HG03175 (cell line): Measurements from ENCODE around the gene MIDN.

ENCODE experiments used
- ATAC-seq: cut with Tn5 transposase; IDR thresholded peaks from one replicate; pipeline ENCODE4 v1.9.1; 2021; ENCODE audit warnings: mild to moderate bottlenecking, moderate library complexity; ENCODE audit not compliant: unreplicated experiment

MIDN gene

DNA sequence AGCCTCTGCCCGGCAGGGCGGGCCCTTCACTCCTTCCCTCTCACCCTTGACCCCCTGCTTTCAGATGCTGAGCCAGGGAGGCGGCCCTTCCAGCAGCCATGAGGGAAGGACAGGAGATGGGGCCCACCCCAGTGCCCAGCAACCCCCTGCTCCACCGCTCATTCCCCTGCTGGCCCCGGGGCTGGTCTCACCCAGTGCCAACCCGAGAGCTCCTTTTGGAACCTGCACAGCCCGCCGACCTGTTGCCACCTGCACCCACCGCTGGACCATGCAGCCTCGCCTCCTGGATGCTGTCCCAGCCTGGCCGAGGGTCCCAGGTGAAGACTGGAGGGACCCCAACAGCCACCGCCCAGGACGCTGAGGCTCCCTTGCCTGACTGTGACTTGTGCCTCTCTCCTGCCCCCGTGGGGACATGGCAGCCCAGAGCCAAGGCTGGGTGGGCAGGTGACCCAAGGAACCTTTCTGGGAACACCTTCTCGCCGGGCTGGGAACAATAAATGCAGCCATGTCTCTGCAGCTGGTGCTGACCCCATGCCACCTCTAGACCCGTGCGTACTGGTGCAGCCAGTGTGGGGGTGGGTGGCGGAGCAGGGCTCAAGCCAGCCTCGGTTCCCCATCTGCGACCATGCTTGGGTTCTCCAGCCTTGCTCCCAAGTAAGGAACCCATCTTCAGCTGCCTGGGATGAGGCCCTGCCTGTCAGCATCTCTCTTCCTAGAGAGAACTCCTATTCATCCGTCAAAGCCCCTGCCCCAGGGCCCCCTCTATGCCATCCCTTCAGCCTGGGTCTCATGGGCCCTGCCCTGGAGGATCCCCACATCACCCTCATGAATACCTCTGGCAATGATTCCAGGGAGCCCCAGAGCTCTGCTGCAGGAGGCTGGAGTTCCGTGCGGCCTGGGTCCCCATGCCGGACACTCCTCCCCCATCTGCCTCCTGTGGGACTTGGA lies 30.6 kb downstream of the MIDN start:
- no peak for ATAC-seq

DNA sequence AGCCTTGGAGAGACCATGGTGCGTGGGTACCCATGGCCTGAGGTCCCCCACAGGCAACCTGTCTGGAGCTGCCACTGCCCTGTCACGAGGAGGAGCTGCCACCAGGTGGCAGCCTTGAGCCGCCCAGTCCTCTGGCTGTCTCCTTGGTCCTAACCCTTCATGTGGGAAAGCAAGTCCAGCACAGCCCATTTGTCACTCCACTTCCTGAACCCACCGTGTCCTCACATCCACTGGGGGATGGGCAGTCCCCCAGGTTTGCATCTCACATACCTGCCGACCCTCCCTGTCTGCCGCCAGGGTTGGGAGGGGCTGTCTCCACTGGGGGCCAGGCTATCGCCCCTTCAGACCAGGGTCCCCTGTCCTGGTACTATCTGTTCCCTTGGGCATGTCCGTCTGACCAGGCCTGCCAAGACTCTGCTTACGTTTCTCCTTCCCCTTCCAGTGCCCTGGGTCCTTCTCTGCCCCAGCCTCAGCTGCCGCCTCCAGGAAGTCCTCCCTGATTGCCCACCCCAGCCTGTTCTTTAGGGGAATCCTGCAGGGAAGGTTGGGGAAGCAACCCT lies 31.5 kb downstream of the MIDN start:
- ATAC-seq, result no peak

DNA sequence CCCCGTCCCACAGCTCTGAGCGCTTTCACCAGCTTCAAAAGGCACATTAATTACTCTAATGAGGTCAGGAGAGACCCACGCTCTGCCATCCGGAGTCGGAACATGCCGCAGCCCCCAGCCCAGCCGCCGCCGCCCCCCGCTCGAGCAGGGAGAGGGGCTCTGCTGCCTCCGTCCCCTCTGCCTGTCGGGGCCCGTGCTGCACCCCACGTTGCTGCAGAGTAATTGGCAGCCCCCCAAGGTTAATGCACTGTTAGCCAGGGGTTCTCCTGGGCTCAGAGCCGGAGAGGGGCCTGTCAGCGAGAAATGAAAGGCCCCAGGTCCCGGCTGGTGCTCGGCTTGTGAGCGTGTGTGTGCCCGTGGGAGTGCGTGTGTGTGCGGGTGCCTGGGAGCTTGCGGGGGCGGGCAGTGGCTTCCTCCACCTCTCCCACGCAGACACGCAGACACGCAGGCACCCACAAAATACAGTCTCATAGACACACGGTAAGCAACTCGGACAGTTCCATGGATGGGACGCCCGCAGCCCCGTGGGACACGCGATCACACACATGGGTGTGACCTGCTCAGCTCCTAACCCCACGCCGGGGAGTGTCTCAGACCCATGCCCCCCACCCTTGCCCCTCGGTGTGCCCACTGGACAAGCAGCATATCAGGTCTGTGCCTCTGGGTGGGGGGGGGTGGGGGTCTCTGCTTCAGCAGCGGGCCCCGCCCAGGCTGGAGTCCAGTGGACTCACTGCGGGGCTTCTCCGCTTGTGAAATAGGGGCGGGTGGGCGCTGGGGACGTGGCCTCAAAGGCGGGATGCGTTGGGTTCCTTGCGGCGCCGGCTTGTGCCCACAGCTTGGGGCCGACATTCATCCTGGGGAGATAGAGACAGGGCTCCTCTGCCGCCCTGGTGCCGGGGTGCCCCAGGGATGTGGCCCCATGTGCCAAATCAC lies 32.5 kb downstream of the MIDN start:
- no peak for ATAC-seq

DNA sequence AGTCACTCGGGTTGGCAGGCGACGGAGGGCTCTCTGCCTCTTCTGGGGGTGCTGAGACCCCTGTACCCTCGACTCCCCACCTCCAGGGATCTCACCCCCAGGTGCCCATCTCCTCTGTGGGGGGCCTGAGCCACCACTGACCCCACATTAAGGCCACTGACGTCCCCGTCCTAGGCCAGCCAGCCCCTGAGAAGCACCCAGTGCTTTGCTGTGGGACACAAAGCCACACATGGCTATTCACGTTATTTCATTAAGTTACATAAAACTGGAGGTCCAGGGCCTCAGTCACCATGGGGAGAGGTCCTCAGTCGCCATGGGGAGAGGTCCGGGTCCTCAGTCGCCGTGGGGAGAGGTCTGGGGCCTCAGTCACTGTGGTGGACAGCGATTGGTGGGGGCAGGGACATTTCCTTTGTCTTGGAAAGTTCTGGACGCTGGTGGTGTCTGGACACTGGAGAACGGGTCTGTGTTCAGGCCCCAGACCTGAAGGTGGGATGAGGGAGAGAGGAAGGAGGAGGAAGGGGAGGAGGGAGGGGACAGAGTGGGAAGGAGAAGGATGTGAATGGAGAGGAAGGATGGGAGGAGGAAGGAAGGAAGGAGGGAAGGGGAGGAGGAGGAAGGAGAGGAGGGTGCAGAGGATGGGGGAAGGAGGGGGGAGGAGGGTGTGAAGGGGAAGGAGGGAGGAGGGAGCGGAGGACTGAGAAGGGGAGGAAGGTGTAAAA lies 33.3 kb downstream of the MIDN start:
- ATAC-seq, result no peak

DNA sequence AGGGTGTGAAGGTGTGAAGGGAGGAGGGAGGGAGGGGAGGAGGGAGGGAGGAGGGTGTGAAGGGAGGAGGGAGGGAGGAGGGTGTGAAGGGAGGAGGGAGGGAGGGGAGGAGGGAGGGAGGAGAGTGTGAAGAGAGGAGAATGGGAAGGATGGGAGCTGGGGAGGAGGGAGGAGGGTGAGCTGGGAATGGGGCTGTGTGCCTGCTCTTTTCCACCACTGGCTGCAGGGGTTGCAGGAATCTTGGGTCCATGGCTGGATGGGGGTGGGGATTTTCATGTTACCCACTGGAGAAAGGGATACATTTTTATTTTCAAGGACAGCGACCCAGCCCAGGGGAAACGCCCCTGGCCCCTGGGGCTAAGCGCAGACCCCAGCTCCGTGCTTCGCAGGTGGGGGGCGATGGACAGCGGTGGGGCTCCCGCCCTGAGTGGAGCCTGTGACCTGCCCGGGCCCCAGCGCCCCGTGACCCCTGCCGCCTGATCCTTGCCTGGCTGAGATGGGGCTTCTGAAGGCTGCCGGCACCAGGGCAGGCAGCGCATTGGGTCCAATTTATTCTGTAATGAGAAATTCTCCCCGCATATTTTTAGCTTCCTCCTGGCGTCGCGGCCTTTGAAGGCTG lies 34.3 kb downstream of the MIDN start:
- no peak for ATAC-seq

DNA sequence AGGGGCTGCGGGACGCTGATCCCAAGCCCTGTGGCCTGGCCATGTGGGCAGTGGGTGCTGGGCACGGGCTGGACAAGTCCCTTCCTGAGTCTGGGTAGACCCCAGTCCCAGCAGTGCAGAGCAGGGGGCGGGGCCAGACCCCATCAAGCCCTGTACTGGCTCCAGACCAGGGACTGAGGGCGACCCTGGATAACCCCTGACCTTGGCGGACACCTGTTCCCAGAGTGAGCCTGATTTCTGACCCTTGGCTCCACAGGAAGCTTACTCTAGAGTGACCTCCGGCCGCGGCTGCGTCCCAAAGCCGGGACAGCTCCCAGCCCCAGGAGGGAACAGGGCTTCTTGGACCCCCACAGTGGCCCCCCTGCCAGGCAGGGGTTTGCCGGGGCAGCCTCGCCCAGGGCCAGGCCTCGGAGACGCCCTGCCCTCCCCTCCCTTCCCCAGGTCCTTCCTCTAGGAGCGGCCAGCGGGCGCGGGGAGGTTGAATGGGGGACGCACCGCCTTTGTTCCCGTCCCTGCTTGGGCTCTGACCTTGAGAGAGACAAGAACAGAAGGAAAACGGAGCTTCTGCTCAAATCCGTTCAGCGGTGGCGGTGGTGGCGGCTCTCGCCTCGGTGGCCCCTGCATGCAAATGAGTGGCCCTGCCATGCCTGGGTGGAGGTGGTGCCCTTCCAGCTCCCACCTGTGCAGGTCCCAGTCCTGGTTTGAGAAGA lies 35.0 kb downstream of the MIDN start:
- no peak for ATAC-seq

DNA sequence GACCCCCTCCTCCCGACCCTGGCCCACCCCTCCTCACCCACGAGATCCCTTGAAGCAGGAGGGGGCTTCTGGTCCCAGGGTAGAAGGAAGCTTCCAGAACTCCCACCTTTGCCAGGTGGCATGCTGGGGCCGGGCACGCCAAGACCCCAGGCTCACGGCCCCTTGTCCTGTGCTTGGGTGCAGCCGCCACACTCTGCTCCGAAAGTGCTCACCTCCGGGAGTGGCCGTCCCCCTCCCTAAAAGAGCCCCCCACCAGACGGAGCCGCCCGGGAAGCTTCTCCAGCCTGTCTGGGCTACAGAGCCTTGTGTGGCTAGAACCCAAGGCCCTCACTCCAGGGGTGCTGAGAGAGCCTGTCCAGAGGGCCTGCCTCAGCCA lies 35.5 kb downstream of the MIDN start:
- ATAC-seq, result no peak

DNA sequence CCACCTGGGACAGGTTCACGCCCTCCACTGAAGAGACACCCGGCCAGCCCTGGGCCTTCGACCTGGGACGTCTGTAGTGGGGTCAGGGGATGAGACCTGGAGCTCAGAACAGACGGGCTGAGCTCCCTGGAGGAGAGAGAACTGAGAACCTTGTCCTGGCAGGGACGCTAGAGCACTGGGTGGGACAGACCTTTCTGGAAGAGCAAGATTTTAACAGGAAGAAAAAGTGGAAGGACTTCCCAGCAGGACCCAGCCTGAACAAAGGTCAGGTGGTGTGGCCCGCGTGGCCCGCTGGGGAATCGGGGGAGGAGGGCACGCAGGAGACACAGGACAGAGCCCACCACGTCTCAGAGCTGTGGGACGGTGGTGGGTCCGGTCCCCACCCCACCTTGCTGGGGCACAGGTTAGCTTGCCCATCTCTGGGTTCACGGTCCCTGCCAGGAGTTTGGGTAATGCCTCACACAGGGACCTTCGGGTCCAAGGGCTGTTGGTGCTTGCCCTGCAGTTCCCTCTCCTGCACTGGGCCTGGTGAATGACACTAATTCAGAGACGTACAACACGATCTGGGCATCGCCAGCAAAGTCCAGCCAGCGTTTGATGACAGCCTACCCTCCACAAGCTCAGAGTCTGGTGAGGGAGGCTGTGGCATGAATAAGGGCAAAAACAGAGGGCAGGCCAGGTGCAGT lies 36.1 kb downstream of the MIDN start:
- ATAC-seq, result no peak

DNA sequence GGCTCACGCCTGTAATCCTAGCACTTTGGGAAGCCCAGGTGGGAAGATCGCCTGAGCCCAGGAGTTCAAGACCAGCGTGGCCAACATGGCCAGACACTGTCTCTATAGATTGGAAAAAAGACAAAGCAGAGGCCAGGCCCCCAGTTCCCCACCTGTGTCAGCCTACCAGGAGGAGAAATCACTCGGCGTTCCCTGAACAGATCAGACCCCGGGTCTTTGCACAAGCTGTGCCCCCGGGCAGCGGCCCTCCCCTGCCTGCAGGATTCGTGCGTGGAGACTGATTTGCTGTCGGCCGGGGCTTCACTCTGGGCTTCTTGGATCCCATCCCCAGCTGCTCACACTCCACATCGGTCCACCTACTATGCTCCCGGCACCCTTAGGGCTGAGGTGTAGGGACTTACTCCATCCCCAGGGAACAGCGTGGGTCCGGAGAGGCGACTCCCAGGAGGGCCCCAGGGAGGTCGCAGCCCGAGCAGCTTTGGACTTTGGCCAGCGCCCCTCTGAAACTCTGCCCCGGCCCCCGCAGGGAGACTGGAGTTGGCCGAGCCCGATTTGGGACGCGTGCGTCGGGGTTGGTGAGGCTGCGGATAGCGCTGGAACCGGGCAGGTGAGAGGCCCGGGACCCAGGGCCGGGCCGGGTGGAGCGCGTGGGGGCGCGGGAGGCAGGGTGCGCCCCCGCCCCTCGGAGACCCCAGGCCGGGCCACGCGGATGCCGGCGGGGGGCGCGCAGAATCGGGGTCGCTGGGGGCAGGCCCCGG lies 36.8 kb downstream of the MIDN start:
- no peak for ATAC-seq

DNA sequence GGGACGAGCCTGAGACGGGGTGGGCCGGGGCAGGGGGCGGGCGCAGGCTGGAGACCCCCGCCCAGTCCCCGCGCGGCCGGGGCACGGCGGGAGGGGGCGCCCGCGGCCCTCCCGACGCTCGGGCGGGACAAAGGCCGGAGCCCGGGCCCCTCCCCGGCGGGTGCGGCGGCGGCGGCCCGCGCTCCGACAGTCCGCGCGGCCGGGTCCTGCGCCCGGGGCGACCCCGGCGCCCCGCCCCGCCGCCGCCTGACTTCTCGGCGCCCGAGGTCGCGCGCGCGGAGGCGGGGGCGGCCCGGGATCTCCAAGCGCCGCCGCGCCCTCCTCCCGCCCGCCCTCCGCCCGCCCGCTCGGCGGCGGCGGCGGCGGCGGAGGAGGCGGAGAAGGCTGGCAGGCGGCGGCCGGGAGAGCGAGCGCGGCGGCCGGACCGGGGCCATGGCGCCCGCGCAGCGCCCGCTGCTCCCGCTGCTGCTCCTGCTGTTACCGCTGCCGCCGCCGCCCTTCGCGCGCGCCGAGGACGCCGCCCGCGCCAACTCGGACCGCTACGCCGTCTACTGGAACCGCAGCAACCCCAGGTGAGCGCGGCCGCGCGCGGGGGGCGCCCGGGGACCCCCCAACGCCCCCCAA lies 37.5 kb downstream of the MIDN start, which contains the start of gene EFNA2:
EFNA2 (plus strand) TSS at position 137 of the 624 bp plus-strand sequence; CDS start at position 433, 296 bp downstream.
- ATAC-seq, result no peak

DNA sequence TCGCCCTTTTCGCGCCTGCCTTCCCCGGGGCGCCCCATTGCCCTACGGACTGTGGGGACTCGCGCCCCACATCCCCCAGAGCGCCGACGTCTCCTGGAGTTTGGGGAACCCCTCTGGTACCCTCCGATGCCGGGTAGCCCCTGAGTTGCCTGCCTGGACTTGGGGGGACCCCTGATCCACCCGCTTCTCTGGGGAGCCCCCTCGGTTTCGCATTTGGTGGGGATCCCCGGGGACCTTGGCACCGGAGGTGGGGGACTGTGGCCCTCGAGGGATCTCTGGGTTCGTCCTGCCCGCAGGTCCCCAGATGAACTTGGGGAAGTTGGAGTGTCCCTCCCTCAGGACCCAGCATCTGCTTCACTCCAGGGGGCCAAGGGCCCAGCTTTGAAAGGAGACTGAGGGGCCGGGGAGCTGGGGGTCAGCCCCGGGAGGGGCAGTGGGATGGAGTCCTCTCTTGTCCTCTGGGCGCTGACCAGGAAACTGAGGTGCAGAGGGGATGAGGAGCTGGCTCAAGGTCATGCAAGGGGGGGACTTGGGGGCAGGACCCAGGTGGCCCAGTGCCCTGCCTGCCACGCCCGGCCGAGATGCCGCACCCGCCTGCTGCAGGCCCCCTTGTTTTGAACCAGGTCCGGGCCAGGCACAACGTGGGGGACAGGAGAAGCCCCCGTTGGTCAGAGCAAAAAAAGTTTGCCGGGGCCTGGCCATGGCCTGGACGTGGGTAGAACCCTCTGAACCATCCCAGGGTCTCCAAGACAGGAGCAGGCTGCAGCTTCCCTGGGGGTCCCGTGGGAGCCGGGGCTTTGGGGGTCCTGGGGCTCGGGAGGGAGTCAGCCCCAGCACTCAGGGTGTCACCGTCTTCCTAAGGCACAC lies 38.3 kb downstream of the MIDN start:
- no peak for ATAC-seq

DNA sequence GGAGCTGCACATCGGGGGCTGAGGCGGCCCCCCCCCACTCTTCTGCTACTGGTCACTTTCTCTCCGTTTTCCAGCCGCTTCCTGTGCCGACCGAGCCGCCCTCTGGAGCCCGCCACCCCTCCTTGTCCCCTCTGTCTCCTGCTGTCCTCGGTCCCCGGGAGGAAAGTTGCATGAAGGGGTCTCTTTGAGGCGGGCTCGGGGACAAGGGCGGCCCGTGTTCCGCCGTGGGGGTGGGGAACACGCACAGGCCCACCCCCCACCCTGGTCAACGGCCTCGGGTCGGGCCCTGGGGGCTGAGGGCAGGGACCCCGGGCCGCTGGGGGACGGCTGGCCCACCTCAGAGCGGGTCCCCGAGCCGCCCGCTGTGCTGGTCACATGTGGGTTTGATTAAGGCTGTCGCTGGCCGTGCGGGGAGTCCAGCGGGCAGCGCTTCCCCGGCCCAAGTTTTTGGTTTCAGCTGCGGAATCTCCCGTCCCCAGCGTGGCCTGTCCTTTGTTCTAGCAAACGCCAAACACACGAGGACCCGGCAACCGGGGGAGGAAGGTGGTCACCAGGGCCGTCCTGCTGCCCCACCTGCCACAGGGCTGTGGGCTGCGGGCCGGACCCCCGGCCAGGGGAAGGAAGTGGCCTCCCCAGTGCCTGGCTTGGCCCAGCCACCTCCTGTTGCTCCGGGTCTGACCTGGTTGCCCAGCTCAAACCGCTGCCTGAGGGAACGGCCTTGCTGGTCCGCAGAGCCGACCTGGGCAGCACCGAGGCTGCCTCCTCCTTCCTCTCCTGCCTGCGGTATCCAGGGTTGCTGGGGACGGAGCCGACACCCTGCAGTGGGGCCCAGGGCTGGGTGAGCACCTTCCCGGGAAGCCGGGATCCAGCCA lies 39.2 kb downstream of the MIDN start:
- ATAC-seq, result no peak

DNA sequence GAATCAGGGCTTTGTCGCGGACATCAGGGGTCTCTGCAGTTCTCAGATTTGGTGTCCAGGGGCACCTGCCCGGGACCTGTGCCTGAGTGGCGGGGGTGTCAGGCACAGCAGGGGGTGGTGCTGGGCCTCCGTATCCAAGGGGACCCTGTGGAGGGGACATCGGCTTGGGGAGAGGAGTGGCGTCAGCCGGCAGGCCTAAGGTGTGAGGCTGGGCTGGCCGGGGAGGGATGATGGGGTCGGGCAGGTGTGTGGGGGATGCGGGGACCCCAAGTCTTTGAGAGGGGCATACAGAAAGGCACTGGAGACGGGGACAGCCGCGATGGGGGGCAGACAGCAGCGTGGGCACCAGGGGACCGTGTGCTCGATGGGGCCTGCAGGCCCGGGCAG lies 39.8 kb downstream of the MIDN start:
- no peak for ATAC-seq

DNA sequence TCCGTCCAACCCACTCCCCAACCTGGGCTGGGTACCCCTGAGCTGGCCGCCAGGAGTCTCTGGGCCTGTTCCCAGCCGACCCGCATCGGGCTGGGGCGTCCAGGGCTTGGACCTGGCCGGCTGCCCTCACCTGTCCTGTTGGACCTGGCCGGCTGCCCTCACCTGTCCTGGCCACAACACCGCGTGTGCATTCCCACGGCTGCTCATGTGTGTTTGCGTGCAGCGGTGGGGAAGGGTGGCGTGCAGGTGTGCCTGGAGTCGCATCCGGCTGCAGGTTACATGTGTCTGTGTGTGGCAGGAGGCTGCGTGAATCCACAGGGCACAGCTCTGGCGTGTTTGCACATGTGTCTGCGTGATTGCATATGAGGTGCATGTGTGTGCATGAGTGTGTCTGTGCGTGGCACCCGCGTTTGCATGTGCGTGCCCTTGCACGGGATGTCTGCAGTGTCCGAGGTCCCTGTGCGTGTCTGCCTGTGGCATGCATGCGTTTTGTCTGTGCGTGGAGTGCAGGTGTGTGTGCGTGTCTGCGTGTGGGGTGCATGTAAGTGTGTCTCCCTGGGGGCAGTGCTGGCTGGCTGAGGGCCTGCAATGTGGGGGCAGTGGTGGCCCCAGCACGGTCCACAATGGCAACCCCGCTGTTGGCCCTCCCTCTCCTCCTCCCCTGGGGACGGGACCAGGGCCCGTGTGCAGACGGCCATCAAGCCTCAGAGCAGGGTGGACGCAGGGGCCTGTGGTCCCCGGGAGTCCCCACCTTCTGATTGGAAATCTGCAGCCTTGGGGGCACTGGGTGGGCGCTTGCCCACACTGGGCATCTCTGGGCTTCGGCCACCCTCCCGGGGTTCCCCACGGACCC lies 40.7 kb downstream of the MIDN start:
- no peak for ATAC-seq

DNA sequence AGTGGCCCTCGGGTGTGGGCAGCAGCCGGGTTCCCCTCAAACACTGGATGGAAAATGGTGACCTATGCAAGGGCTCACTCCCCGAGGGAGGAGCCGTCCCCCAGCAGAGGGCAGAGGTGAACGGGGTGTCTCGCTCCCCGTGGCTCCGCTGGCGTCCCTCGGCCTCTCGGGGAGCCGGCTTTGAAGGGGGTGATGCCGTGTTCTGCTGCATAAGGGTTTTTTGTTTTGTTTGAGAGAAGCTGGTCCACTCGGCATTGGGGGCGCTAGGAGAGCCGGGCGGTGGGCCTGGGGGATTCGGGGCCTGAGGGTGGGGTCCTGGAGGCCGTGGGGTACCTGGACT lies 41.3 kb downstream of the MIDN start:
- ATAC-seq, result no peak
